Large intestine (tissue), 3 donors: ENCODE results near the gene FRMD4A. TPM values are rescaled to one million over a fixed set of nuclear protein-coding genes. Genes with fewer than 3 reads are reported as not detected.
"Not testable (repeated sequence)": the region's sequence is repeated elsewhere in the genome, so short reads cannot be mapped to it uniquely, and the experiment has no call there.

ENCODE experiments used
- DNase-seq, 2 donors: peaks; one replicate each; pipeline versions ENCODE4 v3.0.0 to v3.0.0-alpha.2; 2013
- H3K27ac ChIP-seq: one replicate; pipeline ENCODE4 v1.5.1; 2013; ENCODE audit warnings: low read length
- H3K27me3 ChIP-seq: 2 replicates; pipeline ENCODE4 v1.6.1; 2013; ENCODE audit warnings: low read length; ENCODE audit not compliant: control insufficient read depth, insufficient read depth
- H3K36me3 ChIP-seq: 2 replicates; pipeline ENCODE4 v1.6.1; 2013; ENCODE audit warnings: low read length; ENCODE audit not compliant: control insufficient read depth, insufficient read depth
- H3K4me1 ChIP-seq: one replicate; pipeline ENCODE4 v1.6.1; 2013; ENCODE audit warnings: low read length; ENCODE audit not compliant: control insufficient read depth, insufficient read depth
- H3K4me3 ChIP-seq: one replicate; pipeline ENCODE4 v1.5.1; 2013; ENCODE audit warnings: low read length
- H3K9me3 ChIP-seq: one replicate; pipeline ENCODE4 v1.6.1; 2013; ENCODE audit warnings: mild to moderate bottlenecking, low read depth, low read length, moderate library complexity; ENCODE audit not compliant: control insufficient read depth
- WGBS: methylation state at CpG from one replicate; pipeline ENCODE4 v1.1.5; 2013; ENCODE audit warnings: low lambda C conversion rate; ENCODE audit not compliant: insufficient coverage; 5-methylcytosine and 5-hydroxymethylcytosine counted together
- polyA plus RNA-seq: library from polyadenylated mRNA; unstranded; fragments of 120-200 nt; gene quantifications from one replicate; pipeline ENCODE4 v1.2.1, GENCODE V29; 2013

Gene FRMD4A
- polyA plus RNA-seq, 1 donor: 19.8 TPM

- DNase-seq: no peak
- WGBS: no CpG with 5 or more reads among the region's 5 CpGs
- H3K9me3 ChIP-seq: no peaks in the 10 kb centered on the region
Measured at GRCh38 chr10:13829790-13830189, 500.9 kb downstream of the FRMD4A start.

DNA sequence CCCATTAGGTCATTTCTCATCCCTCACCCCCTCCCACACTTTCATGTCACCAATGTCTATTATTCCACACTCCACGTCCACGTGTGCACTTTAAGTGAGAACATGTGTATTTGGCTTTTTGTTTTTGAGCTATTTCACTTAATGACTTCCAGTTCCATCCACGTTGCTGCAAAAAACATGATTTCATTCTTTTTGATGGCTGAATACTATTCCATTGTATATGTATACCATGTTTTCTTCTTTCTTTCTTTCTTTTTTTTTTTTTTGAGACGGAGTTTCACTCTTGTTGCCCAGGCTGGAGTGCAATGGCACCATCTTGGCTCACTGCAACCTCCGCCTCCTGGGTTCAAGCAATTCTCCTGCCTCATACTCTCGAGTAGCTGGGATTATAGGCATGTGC lies 502.4 kb downstream of the FRMD4A start:
- WGBS: 63% methylated on average over 3 of the region's 6 CpGs
- not testable (repeated sequence) for H3K27ac ChIP-seq

More at GRCh38 chr10:13829790-13830189, 500.9 kb downstream of the FRMD4A start:
- Histone ChIP-seq H3K36me3 (no peaks in the 10 kb centered on the region), H3K27me3 (no peaks in the 10 kb centered on the region), H3K4me3 (no peak overlapping the region), H3K4me1 (peaks cover 2% of the 10 kb centered on the region), H3K27ac (no peak overlapping the region)

DNA sequence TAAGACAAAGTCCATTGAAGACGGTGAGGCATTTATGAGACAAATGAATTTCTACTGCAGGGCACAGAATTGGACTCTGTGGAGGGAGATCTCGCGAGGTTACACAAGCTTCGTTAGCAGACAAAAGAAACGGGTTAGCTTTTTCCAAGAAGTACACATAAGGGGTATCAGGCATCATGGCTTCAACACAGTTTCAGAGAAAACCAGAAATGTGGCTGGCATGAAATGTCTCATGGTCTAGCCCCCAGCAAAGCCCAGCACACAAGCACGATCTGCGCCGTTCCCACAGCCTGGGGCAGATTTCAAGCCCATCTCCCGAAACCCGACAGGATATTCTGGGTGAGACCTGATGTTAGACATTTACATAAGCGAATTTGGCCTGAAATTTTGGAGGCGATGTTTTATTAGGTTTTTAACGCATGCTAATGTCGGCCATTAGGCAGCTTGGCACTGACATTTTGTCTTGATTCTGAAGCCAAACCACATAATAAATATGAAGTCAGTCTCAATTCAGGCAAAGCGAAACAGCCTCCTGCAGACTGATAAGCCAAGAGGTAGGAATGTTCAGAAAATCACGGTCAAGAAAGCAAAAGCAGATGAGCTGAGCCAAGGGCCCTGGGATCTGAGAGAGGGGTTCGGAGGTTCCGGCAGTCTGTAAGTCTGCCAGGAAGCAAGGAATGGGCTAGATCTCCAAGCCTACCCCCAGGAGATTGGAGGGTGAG lies 503.5 kb downstream of the FRMD4A start:
- 73% methylated on average over 2 of the region's 18 CpGs for WGBS
- H3K27me3 ChIP-seq: no peaks in the 10 kb centered on the region
- H3K4me1 ChIP-seq: peaks cover 2% of the 10 kb centered on the region
- H3K4me3 ChIP-seq: no peak overlapping the region
- DNase-seq: no peak
- no peaks in the 10 kb centered on the region for H3K9me3 ChIP-seq
- H3K27ac ChIP-seq: no peak overlapping the region
- no peaks in the 10 kb centered on the region for H3K36me3 ChIP-seq

More for the DNA sequence above, 502.4 kb downstream of the FRMD4A start:
- H3K4me1 ChIP-seq, DNase-seq, H3K4me3 ChIP-seq, H3K9me3 ChIP-seq, H3K27me3 ChIP-seq, H3K36me3 ChIP-seq: not testable (repeated sequence)

- Histone ChIP-seq H3K27ac (no peak overlapping the region), H3K9me3 (no peaks in the 10 kb centered on the region), H3K4me3 (no peak overlapping the region), H3K36me3 (no peaks in the 10 kb centered on the region), H3K27me3 (no peaks in the 10 kb centered on the region), H3K4me1 (peaks cover 3% of the 10 kb centered on the region)
- DNase-seq: no peak
- 90% methylated on average over 2 of the region's 9 CpGs for WGBS
Measured at GRCh38 chr10:13823709-13824405, 506.9 kb downstream of the FRMD4A start.

- Histone ChIP-seq H3K4me3 (no peak overlapping the region), H3K9me3 (no peaks in the 10 kb centered on the region), H3K27ac (no peak overlapping the region), H3K4me1 (peaks cover 3% of the 10 kb centered on the region), H3K27me3 (no peaks in the 10 kb centered on the region), H3K36me3 (no peaks in the 10 kb centered on the region)
- no CpG with 5 or more reads among the region's 8 CpGs for WGBS
- no peak for DNase-seq
Measured at GRCh38 chr10:13823096-13823708, 507.5 kb downstream of the FRMD4A start.

DNA sequence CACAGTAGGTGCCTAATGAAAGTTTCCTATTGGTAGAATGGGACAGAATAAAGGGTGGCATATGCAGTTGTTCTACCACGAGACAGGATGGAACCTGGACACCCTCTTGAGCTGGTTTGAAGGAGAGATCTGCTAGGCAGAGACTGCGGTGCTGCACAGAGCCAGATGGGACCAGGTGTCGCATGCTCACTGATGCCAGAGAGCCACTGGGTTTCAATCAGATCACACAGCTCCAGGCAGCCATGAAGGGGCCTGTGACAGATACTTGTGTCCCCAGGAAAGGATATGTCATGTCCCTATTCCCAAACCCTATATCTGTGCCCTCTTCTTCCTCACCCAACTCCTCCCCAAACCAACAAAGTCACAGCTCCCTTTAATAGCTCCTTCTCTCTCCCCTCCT lies 508.2 kb downstream of the FRMD4A start:
- DNase-seq: no peak
- H3K27me3 ChIP-seq: no peaks in the 10 kb centered on the region

DNA sequence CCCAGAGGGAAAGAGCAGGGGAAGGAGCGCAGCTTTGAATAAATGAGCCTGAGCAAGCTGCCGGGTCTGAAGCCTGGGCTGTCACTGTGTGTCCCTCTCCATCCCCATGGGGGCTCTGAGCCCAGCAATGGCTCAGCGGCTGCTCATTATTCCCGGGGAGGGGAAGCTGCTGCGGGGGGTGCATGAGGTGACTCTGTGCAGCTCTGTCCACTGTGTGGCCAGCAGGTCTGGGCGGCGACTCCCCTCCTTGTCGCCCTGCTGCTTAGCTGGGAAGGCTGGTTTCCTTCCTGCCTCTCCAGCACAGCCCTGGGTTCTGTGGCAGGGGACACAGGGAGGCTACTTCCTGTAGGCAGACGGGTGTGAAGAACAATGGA lies 509.8 kb downstream of the FRMD4A start:
- WGBS: no CpG with 5 or more reads among the region's 9 CpGs
- no peaks in the 10 kb centered on the region for H3K36me3 ChIP-seq
- H3K27me3 ChIP-seq: no peaks in the 10 kb centered on the region
- no peak overlapping the region for H3K4me3 ChIP-seq
- no peak for DNase-seq
- peaks cover 3% of the 10 kb centered on the region for H3K4me1 ChIP-seq
- no peaks in the 10 kb centered on the region for H3K9me3 ChIP-seq
- H3K27ac ChIP-seq: no peak overlapping the region

More for the DNA sequence above, 508.2 kb downstream of the FRMD4A start:
- Histone ChIP-seq H3K4me1 (peaks cover 3% of the 10 kb centered on the region), H3K36me3 (no peaks in the 10 kb centered on the region), H3K27ac (no peak overlapping the region), H3K4me3 (no peak overlapping the region), H3K9me3 (no peaks in the 10 kb centered on the region)
- WGBS: no CpG with 5 or more reads among the region's 3 CpGs

GRCh38 chr10:13820119-13820963 lies 510.4 kb downstream of the FRMD4A start:
- no peaks in the 10 kb centered on the region for H3K36me3 ChIP-seq
- no peaks in the 10 kb centered on the region for H3K9me3 ChIP-seq
- no peak overlapping the region for H3K27ac ChIP-seq
- WGBS: no CpG with 5 or more reads among the region's 19 CpGs
- no peak for DNase-seq
- H3K4me3 ChIP-seq: no peak overlapping the region
- H3K27me3 ChIP-seq: no peaks in the 10 kb centered on the region
- H3K4me1 ChIP-seq: peaks cover 3% of the 10 kb centered on the region

GRCh38 chr10:13816195-13816925 lies 514.4 kb downstream of the FRMD4A start:
- H3K36me3 ChIP-seq: no peaks in the 10 kb centered on the region
- no peaks in the 10 kb centered on the region for H3K9me3 ChIP-seq
- 60% methylated on average over 1 of the region's 7 CpGs for WGBS
- peak; percentile 43 to 55 for DNase-seq
- H3K4me1 ChIP-seq: peaks cover 3% of the 10 kb centered on the region
- H3K27me3 ChIP-seq: no peaks in the 10 kb centered on the region
- no peak overlapping the region for H3K27ac ChIP-seq
- no peak overlapping the region for H3K4me3 ChIP-seq
